HG02798 (cell line): Measurements from ENCODE around the gene TRIM29.

Experiments used
- ATAC-seq: cut with Tn5 transposase; IDR thresholded peaks from one replicate; pipeline ENCODE4 v1.9.1; 2021; ENCODE audit warnings: mild to moderate bottlenecking; ENCODE audit not compliant: unreplicated experiment, poor library complexity

TRIM29 gene

GRCh38 chr11:120102050-120102863, 35.7 kb downstream of the TRIM29 start:
- ATAC-seq = no peak

GRCh38 chr11:120098503-120099020, 39.4 kb downstream of the TRIM29 start:
- ATAC-seq = no peak

GRCh38 chr11:120097721-120098385, 40.1 kb downstream of the TRIM29 start:
- no peak for ATAC-seq

- ATAC-seq = no peak
Measured at GRCh38 chr11:120096369-120097191, 41.3 kb downstream of the TRIM29 start.

GRCh38 chr11:120095516-120095915, 42.4 kb downstream of the TRIM29 start:
- ATAC-seq = no peak

GRCh38 chr11:120091701-120092100, 46.2 kb downstream of the TRIM29 start:
- no peak for ATAC-seq

- ATAC-seq = no peak
Measured at GRCh38 chr11:120091121-120091520, 46.8 kb downstream of the TRIM29 start.

GRCh38 chr11:120090411-120090810, 47.5 kb downstream of the TRIM29 start:
- ATAC-seq = no peak

- ATAC-seq = no peak
Measured at GRCh38 chr11:120089036-120090001, 48.6 kb downstream of the TRIM29 start.

GRCh38 chr11:120088056-120088455, 49.9 kb downstream of the TRIM29 start:
- no peak for ATAC-seq

GRCh38 chr11:120086651-120087050, 51.3 kb downstream of the TRIM29 start:
- ATAC-seq = no peak

GRCh38 chr11:120079750-120080610, 57.9 kb downstream of the TRIM29 start:
- no peak for ATAC-seq

- ATAC-seq = no peak
Measured at GRCh38 chr11:120078397-120078796, 59.5 kb downstream of the TRIM29 start.

GRCh38 chr11:120074076-120074475, 63.8 kb downstream of the TRIM29 start:
- ATAC-seq = no peak

- no peak for ATAC-seq
Measured at GRCh38 chr11:120073196-120073595, 64.7 kb downstream of the TRIM29 start.

- no peak for ATAC-seq
Measured at GRCh38 chr11:120068114-120068573, 69.8 kb downstream of the TRIM29 start.

- no peak for ATAC-seq
Measured at GRCh38 chr11:120067438-120068113, 70.3 kb downstream of the TRIM29 start.
